Panc1 (cell line): Measurements from ENCODE around the gene SLC4A7. TPM values are rescaled to one million over a fixed set of nuclear protein-coding genes. Genes with fewer than 3 reads are reported as not detected.

Source experiments
- ATAC-seq: fragments of 200-7000 bp; cut with Tn5 transposase; 2 replicates; pipeline ENCODE4 v1.9.1; 2020; ENCODE audit warnings: mild to moderate bottlenecking, moderate library complexity
- BruUV-seq: library from RNA; stranded (reverse); fragments of 400-500 nt; replicated peaks from 2 replicates; lab custom pipeline; 2021; lab: Mats Ljungman, UMichigan
- CTCF ChIA-PET: fragments of 300-600 bp; sonication (Branson Sonifier 250); formaldehyde crosslinking; loops from one replicate; lab custom pipeline; 2022; ENCODE audit warnings: antibody characterized with exemption; lab: Charles Lee
- POLR2A ChIA-PET: fragments of 300-600 bp; sonication (Branson Sonifier 250); formaldehyde crosslinking; loops from one replicate; lab custom pipeline; 2022; ENCODE audit warnings: antibody characterized with exemption; lab: Charles Lee
- DNase-seq: peaks from one replicate; pipeline ENCODE4 v3.0.0-alpha.2; 2010; ENCODE audit warnings: low read depth, low spot score
- H3K27ac ChIP-seq: 2 replicates; pipeline ENCODE4 v1.5.1; 2011; ENCODE audit warnings: mild to moderate bottlenecking, low read length, inconsistent platforms
- H3K27me3 ChIP-seq: fragments of 200-500 bp; sonication (Bioruptor generic); 2 replicates; pipeline ENCODE4 v1.6.0; 2014; ENCODE audit warnings: low read length, inconsistent platforms; ENCODE audit not compliant: control insufficient read depth, insufficient read depth
- H3K36me3 ChIP-seq: fragments of 200-500 bp; sonication (Bioruptor generic); 2 replicates; pipeline ENCODE4 v1.5.1; 2014; ENCODE audit warnings: inconsistent platforms, mild to moderate bottlenecking, low read length, moderate library complexity; ENCODE audit not compliant: control insufficient read depth, insufficient read depth
- H3K4me1 ChIP-seq: 2 replicates; pipeline ENCODE4 v1.5.1; 2011; ENCODE audit warnings: inconsistent platforms, mild to moderate bottlenecking, low read length, moderate library complexity; ENCODE audit not compliant: control insufficient read depth, insufficient read depth
- H3K4me3 ChIP-seq, 2 experiments: 2 replicates each; pipeline ENCODE4 v1.5.1; 2011 to 2012; ENCODE audit warnings: low read depth in 2 of 2, low read length in 2 of 2, mild to moderate bottlenecking in 2 of 2, inconsistent platforms in 1 of 2, moderate library complexity in 1 of 2
- H3K9me3 ChIP-seq: fragments of 200-500 bp; sonication (Bioruptor generic); 2 replicates; pipeline ENCODE4 v1.5.1; 2014; ENCODE audit warnings: low read depth, mild to moderate bottlenecking, inconsistent platforms, low read length, moderate library complexity; ENCODE audit not compliant: control insufficient read depth, insufficient read depth
- CTCF ChIP-seq: fragments of 450-650 bp; IDR thresholded peaks from 2 replicates; pipeline ENCODE4 v1.5.1; 2017; ENCODE audit warnings: mild to moderate bottlenecking
- POLR2AphosphoS5 ChIP-seq: IDR thresholded peaks from 2 replicates; pipeline ENCODE4 v1.6.1; 2012; ENCODE audit warnings: mild to moderate bottlenecking, low read depth, low read length, moderate library complexity
- REST ChIP-seq, 2 experiments: IDR thresholded peaks; 2 replicates each; pipeline ENCODE4 v1.6.1; 2011 to 2012; ENCODE audit warnings: low read depth in 2 of 2, control low read depth in 1 of 2, low read length in 1 of 2, mild to moderate bottlenecking in 1 of 2, moderate library complexity in 1 of 2; ENCODE audit not compliant: insufficient read depth in 1 of 2
- SIN3A ChIP-seq: IDR thresholded peaks from 2 replicates; pipeline ENCODE4 v1.6.1; 2012; ENCODE audit warnings: low read depth, mild to moderate bottlenecking, low read length, moderate library complexity, borderline replicate concordance; ENCODE audit not compliant: insufficient read depth
- TCF7L2 ChIP-seq: IDR thresholded peaks from 2 replicates; pipeline ENCODE4 v1.6.1; 2011; ENCODE audit warnings: mild to moderate bottlenecking, low read depth, low read length, inconsistent platforms
- in situ Hi-C: cut with HindIII; loops from 2 replicates; pipeline ENCODE4 v1.10.0; 2016; ENCODE audit warnings: low sequenced_read_pairs, low pct_unique_long_range_greater_than_20kb
- intact Hi-C: fragments of 100-400 bp; cut with micrococcal nuclease; formaldehyde crosslinking; loops from one replicate; pipeline ENCODE4 v1.10.0; 2022; ENCODE audit not compliant: unreplicated experiment
- total RNA-seq: library from RNA; stranded (reverse); gene quantifications from one replicate; pipeline ENCODE4 v1.2.1, GENCODE V29; 2021; ENCODE audit not compliant: unreplicated experiment

Gene SLC4A7
- total RNA-seq, 1 experiment from 2014 or later = 99.4 TPM

- DNase-seq (no peak), ATAC-seq (no peak)
Measured at GRCh38 chr3:27504749-27505148, 20.6 kb upstream of the SLC4A7 start.

GRCh38 chr3:27503526-27503925 lies 19.3 kb upstream of the SLC4A7 start:
- no peaks in the 10 kb centered on the region for H3K36me3 ChIP-seq
- in situ Hi-C loops = no loop called here
- ATAC-seq (no peak), DNase-seq (no peak)
- peak overlapping the region; percentile 80 for H3K27ac ChIP-seq
- CTCF ChIA-PET = no interaction called here
- no peak overlapping the region for H3K4me3 ChIP-seq
- TF ChIP-seq POLR2AphosphoS5 = no peak
- TF ChIP-seq CTCF = no peak
- TF ChIP-seq SIN3A = no peak
- no peak for TF ChIP-seq REST (IDR thresholded peaks at IDR 0.05; ENCODE audit: insufficient read depth in 1 of 2, low read depth in 2 of 2, low read length in 1 of 2)
- no peak for TF ChIP-seq TCF7L2
- no TSS peak for BruUV-seq
- no peaks in the 10 kb centered on the region for H3K27me3 ChIP-seq
- POLR2A ChIA-PET = no interaction called here
- H3K4me1 ChIP-seq = peaks cover 26% of the 10 kb centered on the region
- no peaks in the 10 kb centered on the region for H3K9me3 ChIP-seq
- intact Hi-C loops = no loop called here

More at GRCh38 chr3:27504749-27505148, 20.6 kb upstream of the SLC4A7 start:
- ChIA-PET POLR2A (interaction anchor here (0.6 kb wide), 1 partner anchor 13 kb away, joined by 3 read pairs; no protein-coding TSS in a partner anchor), CTCF (no interaction called here)
- Histone ChIP-seq H3K27ac (peak overlapping the region; percentile 80), H3K4me3 (no peak overlapping the region), H3K4me1 (peaks cover 28% of the 10 kb centered on the region), H3K9me3 (no peaks in the 10 kb centered on the region), H3K36me3 (no peaks in the 10 kb centered on the region), H3K27me3 (no peaks in the 10 kb centered on the region)
- TF ChIP-seq TCF7L2 (no peak), POLR2AphosphoS5 (no peak), SIN3A (no peak), REST (IDR thresholded peaks at IDR 0.05; ENCODE audit: insufficient read depth in 1 of 2, low read depth in 2 of 2, low read length in 1 of 2) (no peak), CTCF (no peak)
- intact Hi-C loops = no loop called here
- no TSS peak for BruUV-seq
- in situ Hi-C loops = no loop called here
